ENCODE results near the gene KIRREL1.

GRCh38 chr1:158048371-158049067 lies 55.1 kb downstream of the KIRREL1 start:
- TF ChIP-seq POLR2AphosphoS5 (IDR thresholded peaks at IDR 0.05; ENCODE audit: low read depth, low read length) (no peak), CTCF (IDR thresholded peaks at IDR 0.05) (no peak), REST (IDR thresholded peaks at IDR 0.05; ENCODE audit: insufficient read depth in 1 of 2, low read depth in 2 of 2, low read length in 1 of 2) (no peak), SIN3A (IDR thresholded peaks at IDR 0.05; ENCODE audit: borderline replicate concordance, insufficient read depth, low read depth, low read length) (no peak), TCF7L2 (IDR thresholded peaks at IDR 0.05; ENCODE audit: low read depth, low read length) (no peak)

All from Panc1 (cell line).